ENCODE data around the gene OR11H6.
"Not testable (repeated sequence)": the region's sequence is repeated elsewhere in the genome, so short reads cannot be mapped to it uniquely, and the experiment has no call there.

The OR11H6 gene, protein sequence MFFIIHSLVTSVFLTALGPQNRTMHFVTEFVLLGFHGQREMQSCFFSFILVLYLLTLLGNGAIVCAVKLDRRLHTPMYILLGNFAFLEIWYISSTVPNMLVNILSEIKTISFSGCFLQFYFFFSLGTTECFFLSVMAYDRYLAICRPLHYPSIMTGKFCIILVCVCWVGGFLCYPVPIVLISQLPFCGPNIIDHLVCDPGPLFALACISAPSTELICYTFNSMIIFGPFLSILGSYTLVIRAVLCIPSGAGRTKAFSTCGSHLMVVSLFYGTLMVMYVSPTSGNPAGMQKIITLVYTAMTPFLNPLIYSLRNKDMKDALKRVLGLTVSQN

DNA sequence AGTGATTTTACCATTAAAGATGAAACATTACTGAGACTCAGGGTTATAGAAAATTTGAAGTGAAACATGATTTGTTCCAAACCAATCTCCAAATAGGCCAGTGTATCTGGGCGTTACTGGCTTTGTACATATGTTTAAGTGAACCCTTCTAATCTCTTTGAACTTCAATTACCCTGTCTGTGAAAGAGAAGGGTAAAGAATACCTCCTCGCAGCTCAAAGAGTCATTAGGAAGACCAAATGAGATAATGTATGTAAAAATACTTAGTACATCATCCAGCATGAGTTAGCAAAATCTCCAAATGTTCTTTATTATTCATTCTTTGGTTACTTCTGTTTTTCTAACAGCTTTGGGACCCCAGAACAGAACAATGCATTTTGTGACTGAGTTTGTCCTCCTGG is at the start of gene OR11H6:
TSS of gene OR11H6 (plus strand) at position 301 of the 400 bp plus-strand sequence. CDS start at position 301, 0 bp downstream.
- DNase-seq: no peak

DNA sequence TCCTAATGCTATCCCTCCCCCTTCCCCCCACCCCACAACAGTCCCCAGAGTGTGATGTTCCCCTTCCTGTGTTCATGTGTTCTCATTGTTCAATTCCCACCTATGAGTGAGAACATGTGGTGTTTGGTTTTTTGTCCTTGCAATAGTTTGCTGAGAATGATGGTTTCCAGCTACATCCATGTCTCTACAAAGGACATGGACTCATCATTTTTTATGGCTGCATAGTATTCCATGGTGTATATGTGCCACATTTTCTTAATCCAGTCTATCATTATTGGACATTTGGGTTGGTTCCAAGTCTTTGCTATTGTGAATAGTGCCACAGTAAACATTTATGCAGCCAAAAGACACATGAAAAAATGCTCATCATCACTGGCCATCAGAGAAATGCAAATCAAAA is 49.3 kb upstream of the OR11H6 start:
- not testable (repeated sequence) for DNase-seq

DNA sequence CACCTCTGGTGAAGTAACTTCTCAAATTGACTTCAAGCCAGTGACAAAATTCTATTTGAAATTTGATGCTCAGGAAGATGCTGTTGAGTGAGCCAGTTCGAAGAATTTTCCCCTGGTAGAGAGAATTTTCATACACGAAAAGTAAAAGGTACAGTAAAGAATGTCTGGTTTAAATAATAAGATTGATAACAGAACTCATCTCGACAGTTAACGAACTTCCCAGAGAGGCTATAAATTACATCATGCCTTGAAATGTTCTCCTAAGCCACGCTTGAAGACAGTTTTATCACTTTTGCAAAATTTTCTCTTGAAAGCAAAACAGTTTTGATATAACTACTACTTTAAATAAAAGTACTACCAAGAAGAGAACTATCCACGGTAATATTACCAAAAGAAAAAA is 47.2 kb upstream of the OR11H6 start:
- DNase-seq: no peak

DNA sequence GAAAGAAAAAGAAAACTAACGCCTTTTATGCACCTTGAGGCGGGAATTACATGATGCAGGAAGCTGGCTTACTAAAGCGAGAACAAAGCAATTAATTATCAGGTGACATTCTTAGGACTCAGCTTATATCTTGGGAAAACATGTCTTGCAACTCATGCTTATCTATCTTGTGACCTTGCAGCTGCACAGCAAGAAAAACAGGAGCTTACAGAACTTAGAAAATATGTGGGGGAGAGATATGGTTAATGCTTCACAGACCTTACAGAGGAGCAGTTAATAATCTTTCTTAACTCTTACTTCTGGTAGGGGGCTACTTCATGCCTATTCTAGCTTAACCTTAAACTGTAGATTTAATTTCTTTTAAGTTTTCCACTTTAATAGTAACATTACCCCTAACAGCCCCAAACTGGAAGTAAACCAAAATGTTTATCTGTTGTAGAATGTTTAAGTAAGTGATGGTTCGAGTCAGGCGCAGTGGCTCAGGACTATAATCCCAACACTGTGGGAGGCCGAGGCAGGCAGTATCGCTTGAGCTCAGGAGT is 46.0 kb upstream of the OR11H6 start:
- no peak for DNase-seq

DNA sequence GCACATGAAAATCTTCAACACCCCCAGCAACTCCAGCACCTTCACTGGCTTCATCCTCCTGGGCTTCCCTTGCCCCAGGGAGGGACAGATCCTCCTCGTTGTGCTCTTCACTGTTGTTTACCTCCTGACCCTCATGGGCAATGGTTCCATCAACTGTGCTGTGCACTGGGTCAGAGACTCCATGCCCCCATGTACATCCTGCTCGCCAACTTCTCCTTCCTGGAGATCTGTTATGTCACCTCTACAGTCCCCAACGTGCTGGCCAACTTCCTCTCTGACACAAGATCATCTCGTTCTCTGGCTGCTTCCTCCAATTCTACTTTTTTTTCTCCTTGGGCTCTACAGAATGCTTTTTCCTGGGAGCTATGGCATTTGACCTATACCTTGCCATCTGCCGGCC is 44.3 kb upstream of the OR11H6 start:
- DNase-seq: no peak

DNA sequence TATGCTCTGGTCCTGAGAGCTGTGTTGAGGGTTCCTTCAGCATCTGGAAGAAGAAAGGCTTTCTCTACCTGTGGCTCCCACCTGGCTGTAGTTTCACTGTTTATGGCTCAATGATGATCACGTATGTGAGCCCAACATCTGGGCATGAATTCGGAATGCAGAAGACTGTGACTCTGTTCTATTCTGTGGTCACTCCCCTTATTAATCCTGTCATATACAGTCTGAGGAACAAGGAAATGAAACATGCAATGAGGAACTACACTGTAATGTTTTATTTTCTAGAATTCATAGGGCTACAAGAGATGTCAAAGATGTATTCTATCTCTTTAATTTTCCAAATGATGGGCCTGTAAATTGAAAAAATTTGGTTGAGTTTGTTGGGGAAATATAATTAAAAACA is 43.6 kb upstream of the OR11H6 start:
- no peak for DNase-seq

DNA sequence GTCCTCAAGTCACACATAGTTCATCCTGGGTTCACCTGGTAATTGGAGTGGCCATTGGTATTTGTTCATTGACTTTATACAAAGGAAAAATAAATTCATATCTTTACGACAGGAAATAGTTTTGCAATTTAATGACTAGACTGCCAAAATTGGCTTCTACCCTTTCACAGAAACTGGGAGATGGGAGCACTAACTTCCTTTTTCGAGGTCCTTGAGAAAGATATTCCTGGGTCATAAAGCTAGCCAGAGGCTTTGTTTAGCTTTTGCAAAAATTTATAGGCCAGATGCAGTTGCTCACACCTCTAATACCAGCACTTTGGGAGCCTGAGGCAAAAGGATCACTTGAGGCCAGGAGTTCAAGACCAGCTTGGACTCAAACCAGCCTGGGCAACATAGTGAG is 43.0 kb upstream of the OR11H6 start:
- DNase-seq: no peak

DNA sequence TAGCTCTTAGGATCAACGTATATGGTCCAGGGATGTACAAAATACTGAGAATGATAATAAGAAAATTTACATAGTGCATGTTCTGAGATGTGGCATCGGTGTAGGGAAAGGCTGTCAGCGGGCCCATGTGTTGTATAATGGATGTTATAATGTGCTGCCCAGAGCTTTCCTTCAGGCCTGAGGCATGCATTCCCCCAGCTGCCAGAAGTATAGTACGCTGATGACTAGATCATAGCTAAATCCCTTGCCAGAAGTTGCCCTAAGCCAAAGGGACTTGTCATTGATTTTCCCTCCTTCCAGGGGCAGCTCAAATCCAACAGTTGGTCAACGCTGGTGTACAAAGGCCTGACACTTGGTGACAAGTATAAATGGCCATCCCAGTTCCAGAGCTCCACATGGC is 39.3 kb upstream of the OR11H6 start:
- DNase-seq: no peak

DNA sequence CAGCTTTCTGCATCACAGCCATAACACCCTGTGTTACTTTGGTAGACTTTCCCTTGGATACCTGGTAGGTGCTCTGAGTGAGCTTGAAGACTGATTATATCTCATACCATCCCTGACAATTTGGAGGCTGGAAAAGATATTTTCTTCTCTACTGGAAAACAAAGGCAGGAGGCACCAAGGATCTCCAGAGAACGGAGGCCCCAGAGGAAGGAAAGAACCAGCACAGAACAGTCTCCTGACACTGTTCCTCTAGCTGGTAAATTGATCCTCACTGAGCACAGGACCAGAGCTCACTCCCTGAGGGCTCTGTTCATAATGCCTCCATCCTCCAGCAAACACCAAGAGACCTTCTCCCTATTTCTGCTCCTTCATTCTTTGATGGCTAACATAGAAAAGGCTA is 32.9 kb upstream of the OR11H6 start, which contains the start of gene OR11G2:
TSS of gene OR11G2 (plus strand) at position 301 of the 400 bp plus-strand sequence. CDS start 6,542 bp downstream, outside the sequence.
- no peak for DNase-seq

DNA sequence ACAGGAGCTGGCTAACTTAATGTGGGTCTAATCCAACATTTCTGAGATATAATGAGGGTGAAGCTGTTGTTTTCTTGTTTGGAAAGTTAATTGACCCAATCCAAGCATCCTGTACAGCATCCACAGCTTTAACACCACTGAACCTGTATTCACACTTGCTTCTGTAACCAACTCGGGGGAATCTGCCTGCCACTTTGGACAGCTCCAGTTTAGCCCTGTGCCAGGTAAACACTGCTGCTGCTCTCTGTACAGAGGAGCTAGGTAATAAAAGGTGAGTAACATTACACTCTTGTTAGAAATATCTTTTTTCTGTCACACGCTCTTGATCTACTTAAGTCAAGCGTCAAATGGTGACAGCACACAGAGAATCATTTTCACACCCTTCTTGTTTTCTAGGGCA is 32.1 kb upstream of the OR11H6 start:
- DNase-seq: no peak

DNA sequence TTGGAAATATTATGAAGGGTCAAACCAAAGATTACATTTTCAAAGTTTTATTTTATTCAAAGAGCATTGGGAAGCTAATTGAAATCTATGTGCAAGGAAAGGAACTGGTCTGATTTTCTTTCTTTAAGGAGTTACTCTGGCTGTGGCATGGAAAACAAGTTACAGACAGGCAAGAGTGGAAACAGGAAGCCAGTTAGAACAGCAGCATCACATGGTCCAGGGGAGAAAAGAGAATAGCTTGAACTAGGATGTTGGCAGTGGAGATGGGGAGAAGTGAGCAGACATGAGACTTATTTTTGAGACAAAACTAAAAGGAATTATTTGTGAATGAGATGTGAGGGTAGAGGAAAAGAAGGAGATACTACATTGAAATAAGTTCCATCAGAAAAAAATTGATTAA is 29.4 kb upstream of the OR11H6 start:
- DNase-seq: no peak

DNA sequence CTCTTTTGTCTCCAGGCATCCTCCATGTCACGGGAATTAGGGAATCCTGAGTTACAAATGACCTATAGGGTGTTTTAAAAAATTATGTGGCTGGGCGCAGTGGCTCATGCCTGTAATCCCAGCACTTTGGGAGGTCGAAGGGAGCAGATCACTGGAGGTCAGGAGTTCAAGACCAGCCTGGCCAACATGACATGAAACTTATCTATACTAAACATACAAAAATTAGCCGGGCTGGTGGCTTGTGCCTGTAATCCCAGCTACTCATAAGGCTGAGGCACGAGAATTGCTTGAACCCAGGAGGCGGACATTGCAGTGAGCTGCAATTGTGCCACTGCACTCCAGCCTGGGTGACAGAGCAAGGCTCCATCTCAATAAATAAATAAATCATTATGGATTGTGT is 28.3 kb upstream of the OR11H6 start:
- not testable (repeated sequence) for DNase-seq

DNA sequence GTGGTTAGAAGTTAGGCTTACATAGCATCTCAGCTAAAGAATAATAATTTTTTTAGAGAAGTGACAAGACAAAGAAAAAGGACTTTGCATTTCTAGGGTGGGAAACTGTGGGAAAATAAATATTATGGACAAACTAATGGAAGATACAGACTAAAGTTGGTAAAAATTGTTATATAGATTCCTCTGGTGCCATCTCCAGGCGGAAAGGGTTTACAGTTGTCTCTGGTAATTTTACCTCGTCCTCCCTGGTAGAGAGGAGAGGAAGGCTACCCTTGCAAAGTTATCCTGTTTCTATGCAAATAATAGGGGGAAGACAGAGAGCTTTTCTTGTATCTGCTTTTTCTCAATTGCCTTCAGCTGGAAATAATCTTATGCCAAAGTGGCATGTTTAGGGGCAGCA is 27.6 kb upstream of the OR11H6 start:
- DNase-seq: no peak

DNA sequence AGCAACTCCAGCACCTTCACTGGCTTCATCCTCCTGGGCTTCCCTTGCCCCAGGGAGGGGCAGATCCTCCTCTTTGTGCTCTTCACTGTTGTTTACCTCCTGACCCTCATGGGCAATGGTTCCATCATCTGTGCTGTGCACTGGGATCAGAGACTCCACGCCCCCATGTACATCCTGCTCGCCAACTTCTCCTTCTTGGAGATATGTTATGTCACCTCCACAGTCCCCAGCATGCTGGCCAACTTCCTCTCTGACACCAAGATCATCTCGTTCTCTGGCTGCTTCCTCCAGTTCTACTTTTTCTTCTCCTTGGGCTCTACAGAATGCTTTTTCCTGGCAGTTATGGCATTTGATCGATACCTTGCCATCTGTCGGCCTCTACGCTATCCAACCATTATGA is 26.1 kb upstream of the OR11H6 start:
- DNase-seq: no peak

DNA sequence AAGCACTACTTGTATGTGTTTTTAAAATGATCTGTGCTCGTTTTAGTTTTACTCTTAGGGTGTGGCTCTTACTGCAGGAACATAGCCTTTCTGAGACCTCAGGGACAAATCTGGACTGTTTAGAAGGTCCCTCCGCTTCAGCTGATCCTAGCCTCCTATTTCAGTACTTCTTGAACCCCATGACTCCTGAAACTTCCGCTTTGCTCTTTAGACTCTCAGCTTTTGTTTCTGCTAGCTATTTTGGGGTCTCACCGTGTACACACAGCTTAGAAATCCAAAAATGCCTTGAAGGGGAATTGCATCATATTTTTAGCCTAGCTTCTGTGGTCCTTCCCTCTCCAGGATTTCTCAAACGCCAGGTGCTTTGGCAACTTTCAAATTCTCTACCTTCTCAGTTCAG is 24.5 kb upstream of the OR11H6 start:
- DNase-seq: no peak

DNA sequence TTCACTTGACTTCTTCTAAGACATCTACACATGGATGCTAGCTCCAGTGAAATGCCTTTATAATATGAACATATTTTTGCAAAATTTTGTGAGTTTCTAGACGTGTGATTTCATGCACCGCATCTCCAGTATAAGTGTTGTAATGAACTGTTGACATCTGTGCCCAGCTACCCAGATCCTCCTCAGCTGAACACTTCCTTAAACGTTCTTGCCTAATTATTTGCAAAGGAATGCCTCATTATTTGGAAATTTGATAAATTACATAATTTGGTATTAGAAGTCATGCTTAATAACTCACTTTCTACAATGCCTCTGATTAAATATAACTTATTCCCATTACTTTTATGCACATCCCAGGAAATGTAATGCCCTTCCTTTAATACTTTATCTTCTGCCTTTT is 18.8 kb upstream of the OR11H6 start:
- no peak for DNase-seq

DNA sequence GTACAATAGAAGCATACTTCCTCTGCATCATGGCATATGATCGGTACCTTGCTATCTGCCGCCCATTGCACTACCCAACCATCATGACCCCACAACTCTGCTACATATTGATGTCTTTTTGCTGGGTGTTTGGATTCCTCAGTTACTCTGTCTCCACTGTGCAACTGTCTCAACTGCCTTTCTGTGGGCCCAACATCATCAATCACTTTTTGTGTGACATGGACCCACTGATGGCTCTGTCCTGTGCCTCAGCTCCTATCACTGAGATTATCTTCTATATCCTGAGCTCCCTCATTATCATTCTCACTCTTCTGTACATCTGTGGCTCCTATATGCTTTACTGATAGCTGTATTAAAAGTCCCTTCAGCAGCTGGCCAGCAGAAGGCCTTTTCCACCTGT is 13.9 kb upstream of the OR11H6 start:
- DNase-seq: no peak

DNA sequence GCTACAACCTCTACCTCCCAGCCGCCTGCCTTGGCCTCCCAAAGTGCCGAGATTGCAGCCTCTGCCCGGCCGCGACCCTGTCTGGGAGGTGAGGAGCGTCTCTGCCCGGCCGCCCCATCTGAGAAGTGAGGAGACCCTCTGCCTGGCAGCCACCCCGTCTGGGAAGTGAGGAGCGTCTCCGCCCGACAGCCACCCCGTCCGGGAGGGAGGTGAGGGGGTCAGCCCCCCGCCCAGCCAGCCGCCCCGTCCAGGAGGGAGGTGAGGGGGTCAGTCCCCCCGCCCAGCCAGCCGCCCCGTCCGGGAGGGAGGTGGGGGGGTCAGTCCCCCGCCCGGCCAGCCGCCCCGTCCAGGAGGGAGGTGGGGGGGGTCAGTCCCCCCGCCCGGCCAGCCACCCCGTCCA is 11.1 kb upstream of the OR11H6 start:
- DNase-seq: not testable (repeated sequence)

DNA sequence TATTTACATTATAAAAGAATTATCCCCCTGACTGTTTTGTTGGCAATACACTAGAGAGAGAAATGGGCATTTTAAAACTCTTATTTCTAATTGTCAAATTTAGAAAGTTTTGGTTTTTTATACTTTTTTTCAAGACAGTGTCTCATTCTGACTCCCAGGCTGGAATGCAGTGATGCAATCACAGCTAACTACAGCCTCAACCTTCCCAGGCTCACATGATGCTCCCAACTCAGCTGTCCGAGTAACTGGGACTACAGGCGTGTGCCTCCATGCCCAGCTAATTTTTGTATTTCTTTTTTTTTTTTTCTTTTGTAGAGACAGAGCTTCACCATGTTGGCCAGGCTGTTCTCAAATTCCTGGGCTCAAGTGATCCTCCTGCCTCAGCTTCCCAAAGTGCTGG is 8.3 kb upstream of the OR11H6 start:
- no peak for DNase-seq

DNA sequence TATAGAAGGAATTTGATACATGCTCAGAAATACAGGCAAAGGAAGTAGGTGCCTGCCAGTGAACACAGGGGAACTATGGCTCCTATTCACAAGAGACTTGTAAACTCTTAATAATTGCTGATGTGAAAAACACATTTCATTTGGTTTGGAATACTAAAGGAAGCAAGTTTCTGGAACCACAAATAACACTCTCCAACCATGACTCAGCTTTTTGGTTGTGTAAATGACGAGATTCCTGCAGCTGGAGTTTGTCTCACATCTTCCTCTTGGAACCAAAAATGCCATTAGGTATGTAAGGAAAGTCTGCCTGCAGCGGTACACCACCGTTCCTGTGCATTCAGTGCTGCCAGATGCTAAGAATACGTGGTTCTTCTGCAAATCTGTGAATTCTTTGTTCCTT is 4.5 kb upstream of the OR11H6 start:
- DNase-seq: no peak

DNA sequence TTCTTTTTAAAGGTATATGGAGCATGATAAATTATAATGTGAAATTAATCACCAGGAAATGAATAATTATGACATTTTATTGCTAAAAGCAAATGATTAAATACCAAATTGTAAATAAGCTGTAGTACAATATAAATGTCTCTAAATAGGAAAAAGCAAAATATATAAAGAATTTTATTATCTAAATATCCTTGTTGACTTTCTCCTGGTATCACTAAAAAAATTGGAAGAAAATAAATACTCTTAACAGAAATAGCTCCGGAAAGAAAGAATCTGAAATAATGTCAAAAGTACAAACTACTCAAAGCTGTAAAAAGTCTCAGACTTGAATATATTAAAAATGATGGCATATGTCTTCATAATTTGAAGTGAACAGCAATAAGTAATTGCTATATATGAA is 5.2 kb downstream of the OR11H6 start, which contains the start of gene OR11H7:
TSS of gene OR11H7 (plus strand) at position 301 of the 400 bp plus-strand sequence.
- DNase-seq: no peak

DNA sequence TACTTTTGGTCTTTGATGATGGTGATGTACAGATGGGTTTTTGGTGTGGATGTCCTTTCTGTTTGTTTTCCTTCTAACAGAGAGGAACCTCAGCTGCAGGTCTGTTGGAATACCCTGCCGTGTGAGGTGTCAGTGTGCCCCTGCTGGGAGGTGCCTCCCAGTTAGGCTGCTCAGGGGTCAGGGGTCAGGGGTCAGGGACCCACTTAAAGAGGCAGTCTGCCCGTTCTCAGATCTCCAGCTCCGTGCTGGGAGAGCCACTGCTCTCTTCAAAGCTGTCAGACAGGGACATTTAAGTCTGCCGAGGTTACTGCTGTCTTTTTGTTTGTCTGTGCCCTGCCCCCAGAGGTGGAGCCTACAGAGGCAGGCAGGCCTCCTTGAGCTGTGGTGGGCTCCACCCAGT is 11.9 kb downstream of the OR11H6 start:
- not testable (repeated sequence) for DNase-seq

DNA sequence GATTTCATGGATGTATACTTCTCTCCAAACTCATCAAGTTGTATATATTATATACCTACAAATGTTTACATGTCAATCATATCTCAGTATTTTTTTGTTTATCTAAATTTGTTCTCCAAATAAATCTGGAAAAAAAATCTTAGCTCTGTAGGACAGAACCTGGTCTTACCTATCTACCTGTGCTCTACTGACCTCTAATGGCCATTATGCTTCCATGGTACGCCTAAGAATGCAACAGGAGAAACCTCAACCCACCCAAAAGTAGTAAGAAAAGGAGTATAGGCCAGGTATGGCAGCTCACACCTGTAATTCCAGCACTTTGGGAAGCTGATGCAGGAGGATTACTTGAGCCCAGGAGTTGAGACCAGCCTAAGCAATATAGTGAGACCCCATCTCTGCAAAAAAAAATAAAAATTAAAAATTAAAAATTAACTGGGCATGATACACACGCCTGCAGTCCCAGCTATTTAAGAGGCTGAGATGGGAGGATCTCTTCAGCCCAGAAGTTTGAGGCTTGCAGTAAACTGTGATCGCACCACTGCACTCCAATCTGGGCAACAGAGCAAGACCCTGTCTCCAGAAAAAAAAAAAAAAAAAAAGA is 24.2 kb downstream of the OR11H6 start:
- peak; percentile 18 for DNase-seq

DNA sequence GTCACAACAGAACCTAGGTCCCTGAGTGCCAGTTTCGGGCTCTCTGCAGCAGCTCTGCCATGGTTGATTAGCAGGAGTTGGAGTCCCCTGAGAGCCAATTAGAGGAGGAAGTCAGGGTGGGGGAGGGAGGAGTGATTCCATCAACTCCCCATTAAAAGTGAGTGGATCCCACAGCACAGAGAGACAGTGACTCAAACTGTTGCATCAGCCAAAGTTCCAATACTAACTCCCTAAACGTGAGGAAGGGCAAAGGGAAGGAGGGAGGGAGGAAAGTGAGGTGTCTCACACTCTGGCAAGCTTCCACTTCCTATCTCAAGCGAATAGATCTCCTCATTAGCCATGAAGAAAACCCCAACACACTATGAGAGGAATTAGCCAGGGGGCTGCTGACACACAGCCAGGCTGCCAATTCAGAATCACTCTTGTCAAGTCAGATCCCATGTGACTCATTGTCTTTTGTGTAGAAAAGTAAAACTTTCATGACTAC is 39.2 kb downstream of the OR11H6 start:
- DNase-seq: no peak

All from NCI-H146 (cell line).